Stimulated activated CD8-positive, alpha-beta memory T cell treated with anti-CD3 and anti-CD28 coated beads, Interleukin-15, amount 100 ng/mL, for 1 hour (primary cell): ENCODE results near the gene P4HA1.

ENCODE experiments used
- DNase-seq: peaks from one replicate; pipeline ENCODE4 v3.0.0-alpha.2; 2020; ENCODE audit warnings: low read depth

P4HA1 gene

DNA sequence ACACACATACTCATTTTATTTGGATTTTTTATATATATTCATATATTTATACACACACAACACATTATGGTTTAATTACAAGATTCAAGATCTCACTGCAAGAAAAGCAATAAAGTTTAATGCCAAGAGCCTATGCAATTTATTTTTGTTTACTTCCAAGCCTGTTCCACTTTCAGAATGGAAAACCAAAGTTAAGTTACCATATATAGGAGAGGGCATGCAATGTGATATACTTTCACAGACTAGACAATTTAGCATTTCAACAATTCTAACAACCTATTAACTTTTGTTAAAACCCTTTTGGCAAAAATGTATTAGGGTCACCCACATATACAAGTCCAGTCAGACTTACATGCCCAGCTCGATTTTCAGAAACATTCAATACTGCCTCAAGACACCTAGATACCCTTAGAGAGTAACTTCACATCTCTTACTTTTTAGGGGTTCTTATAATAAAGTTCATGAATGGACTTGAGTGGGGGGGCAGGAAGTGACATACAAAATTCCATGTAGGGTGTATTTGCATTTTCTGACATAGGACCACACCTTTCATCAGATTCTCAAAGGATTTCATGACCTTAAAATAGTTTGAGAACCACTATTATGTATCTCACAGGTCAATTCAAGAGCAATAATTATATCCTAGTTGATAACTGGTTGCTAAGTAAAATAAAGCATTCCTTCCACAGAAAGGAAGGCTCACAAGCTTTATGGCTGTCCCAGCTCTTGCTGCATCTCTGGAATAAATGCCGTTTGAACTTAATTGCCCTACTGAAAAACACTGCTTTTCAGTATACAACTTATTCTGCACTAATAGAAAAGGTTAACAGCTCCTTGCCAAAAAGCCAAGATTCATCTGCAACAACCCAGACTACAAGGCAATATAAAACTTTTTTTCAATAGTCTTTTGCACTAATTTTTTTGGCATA lies 2.5 kb downstream of the P4HA1 start:
- DNase-seq = no peak

DNA sequence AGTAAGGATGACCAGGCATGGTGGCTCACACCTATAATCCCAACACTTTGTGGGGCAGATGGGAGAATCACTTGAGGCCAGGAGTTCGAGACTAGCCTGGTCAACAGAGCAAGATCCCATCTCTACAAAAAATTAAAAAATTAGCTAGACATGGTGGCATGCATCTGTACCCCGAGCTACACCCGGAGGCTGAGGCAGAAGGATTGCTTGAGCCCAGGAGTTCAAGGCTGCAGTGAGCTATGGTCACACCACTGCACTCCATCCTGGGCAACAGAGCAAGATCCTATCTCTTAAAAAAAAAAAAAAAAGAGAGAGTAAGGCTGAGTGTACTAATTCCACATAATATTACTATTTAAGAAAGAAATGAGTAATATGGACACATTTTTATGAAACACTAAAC lies 3.8 kb downstream of the P4HA1 start:
- no peak for DNase-seq

DNA sequence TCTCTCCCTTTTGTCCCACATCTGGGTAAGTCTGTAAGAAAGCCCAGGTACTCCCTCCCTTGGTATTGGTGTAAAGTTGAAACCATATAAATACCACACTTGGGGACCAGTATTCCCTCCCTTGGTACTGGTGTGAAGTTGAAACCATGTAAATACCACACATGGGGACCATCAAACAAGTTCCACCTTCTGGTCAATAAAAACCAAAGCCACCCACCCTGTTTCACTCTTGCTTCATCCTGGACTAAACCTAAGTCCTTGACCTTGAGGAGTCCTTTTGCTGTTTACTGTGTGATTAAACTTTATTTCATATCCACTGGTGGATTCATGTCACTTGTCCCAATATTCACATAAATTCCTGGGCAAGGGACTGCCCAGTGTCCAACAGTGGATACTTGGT lies 8.4 kb downstream of the P4HA1 start:
- no peak for DNase-seq

DNA sequence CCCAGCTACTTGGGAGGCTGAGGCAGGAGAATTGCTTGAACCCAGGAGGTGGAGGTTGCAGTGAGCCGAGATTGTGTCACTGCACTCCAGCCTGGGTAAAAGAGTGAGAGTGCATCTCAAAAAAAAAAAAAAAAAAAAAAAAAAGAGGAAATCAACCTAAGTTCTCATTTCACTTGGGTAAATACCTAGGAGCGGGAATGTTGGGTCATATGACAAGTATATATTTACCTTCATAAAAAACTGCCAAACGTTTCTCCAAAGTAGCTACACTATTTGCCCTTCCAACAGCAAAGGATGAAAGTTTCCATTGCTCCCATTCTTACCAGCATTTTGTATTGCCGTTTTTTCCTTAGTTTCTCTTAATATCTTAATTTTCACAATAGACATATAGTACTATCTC lies 9.8 kb downstream of the P4HA1 start:
- no peak for DNase-seq

DNA sequence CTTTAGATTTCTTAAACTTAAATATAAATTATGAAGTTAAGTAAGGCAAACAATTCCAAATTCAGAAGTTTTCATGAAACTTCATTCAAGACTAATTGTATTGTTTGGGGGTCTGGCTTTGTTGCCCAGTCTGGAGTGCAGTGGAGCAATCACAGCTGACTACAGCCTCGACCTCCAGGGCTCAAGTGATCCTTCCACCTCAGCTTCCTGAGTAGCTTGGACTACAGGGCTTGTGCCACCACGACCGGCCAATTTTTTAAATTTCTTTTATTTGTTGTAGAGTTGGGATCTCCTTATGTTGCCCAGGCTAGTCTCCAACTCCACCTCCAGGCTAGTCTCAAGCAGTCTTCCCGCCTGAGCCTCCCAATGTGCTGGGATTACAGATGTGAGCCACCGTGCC lies 12.5 kb downstream of the P4HA1 start:
- DNase-seq = no peak

DNA sequence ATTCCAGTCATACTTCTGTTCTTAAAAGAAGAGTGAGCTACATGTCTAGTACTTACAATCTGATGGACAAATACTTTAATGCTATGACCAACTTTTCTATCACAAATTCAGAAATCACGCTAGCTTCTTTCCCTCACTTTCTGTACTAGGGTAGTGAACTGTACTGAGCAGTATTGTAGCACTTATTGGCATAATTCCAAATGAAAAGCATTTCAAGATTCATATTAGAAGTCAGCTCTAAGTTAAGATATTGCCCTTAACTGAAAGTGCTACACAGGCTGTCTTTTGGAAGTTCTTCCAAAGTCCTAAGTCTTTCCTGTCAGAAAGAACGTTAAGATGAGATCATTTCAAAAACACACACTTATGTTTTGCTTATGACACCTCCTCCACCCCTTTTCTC lies 13.4 kb downstream of the P4HA1 start:
- no peak for DNase-seq

DNA sequence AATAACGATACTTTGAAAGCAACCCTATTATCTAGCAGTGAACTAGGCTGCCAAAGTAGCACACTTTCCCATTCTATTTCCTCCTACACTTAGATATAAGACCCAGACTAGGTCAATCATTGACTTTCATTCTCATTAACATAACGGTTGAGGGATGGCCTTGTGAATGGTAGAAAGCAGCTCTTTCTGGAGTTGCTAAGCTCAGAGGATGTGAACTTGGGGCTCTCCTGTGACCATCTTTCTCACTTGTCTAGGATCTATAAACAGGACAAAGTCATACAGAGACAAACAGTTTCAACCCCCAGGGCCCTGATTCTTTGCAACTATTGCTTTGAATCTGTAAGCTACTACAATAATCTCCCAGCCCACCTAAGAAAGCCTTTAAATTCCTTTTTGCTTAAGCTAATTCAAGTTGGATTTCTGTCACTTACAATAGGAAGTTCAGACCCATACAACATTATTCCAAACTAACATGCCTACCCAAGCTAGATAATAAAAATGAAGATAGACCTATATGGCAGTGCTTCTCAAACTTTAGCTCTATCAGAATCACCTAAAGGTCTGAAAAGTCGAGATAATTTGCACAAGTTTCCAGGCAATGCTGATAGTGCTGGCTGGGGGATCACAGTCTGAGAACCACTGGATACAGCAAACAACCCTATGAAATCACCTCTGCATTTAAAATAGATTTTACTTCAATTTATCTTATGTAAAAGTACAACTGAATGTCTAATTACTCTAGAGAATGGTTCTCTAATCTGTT lies 16.7 kb downstream of the P4HA1 start:
- no peak for DNase-seq

DNA sequence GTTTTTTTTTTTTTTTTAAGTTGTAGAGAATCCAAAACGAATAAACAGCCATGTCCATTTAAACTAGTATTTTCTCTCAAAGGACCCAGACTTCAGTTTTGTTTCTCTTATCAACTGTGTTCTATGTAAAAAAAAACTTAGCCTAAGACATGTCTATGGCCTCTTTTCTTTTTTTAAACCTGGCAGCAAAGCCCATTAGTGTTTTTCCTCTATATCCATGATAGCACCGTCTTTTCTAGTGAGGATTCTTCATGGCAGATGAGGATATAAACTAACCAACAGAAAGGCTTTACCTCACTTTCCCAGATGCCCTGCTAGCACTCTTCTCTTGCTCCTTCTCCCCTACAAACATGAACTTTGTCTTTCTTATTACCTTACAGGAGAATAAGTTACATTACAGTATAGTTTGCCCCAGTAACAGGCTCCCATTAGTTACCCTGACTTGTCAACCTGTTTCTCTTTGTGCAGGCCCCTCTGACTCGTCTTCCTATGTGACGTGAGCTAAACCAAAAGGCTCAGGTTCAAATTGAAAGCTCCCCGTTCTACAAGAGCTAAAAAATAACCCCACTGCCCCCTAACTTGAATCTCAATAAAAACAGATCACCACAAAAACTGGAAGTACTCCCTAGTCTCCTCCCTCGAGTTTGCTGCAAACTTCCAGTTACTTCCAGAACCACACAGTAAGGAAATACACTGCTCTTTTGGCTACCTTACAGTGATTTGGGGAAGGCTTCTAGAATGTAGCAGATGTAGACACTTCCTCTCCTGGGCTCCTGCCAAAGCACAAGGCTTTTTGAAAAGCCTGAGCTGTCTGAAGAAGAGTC lies 20.1 kb downstream of the P4HA1 start:
- DNase-seq = no peak

DNA sequence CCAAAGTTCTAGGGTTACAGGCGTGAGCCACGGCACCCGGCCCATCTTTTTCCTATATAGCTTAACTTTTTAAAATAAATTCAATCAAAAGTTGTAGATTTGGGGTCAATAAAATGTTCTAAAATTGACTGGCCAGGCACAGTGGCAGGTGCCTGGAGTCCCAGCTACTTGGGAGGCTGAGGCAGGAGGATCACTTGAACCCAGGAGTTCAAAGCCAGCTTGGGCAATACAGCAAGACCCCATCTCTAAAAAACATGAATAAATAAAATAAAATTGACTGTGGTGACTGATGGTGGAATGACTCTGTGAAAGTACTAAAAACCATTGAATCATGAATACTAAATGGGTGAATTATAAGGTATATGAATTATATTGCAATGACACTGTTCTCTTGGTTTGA lies 20.8 kb downstream of the P4HA1 start:
- DNase-seq = no peak

DNA sequence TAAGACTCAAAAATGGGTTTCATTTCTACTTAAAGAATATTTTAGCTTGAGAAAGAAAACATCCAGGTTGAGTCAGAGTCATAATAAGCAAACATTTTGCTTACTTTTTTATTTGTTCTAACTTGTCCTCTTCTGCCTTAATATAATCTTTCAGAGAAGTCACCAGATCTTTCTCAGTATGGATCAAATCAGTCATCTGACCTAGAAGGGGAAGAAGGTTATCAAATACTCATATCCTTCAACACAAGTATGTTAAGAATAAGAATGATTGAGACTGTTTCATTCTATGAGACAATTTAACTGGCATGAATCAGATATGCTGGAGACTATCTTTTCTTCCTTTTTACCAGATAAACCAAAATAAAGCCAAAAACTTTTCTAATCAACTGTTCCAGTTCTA lies 23.0 kb downstream of the P4HA1 start:
- DNase-seq = no peak

DNA sequence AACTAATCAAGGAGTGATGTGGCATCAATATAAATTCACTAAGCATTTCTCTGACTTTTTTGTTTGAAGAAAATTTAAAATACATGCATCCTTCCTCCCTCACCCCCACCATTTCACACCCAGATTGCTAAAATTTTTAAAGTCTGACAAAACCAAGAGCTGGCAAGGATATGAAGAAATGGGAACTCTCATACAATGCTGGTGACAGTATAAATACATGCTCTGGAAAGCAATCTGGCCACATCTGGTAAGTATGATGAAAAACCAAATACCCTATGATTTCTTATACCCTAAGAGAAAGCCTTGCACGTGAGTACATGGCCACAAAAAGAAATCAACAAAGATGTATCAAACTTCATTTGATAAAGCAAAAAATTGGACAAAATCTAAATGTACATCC lies 31.2 kb downstream of the P4HA1 start:
- no peak for DNase-seq

DNA sequence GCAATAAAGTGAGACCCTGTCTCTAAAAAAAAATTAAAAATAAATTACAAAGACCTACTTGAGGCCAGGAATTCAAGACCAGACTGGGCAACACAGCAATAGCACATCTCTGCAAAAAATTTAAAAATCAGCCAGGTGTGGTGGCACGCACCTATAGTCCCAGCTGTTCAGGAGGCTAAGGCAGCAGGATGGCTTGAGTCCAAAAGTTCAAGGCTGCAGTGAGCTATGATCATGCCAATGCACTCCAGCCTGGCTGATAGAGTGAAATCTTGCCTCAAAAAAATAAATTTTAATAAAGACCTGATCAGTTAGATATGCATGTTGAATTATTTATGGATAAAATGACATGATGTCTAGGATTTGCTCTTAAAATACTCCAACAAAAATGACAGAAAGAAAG lies 34.9 kb downstream of the P4HA1 start:
- no peak for DNase-seq

DNA sequence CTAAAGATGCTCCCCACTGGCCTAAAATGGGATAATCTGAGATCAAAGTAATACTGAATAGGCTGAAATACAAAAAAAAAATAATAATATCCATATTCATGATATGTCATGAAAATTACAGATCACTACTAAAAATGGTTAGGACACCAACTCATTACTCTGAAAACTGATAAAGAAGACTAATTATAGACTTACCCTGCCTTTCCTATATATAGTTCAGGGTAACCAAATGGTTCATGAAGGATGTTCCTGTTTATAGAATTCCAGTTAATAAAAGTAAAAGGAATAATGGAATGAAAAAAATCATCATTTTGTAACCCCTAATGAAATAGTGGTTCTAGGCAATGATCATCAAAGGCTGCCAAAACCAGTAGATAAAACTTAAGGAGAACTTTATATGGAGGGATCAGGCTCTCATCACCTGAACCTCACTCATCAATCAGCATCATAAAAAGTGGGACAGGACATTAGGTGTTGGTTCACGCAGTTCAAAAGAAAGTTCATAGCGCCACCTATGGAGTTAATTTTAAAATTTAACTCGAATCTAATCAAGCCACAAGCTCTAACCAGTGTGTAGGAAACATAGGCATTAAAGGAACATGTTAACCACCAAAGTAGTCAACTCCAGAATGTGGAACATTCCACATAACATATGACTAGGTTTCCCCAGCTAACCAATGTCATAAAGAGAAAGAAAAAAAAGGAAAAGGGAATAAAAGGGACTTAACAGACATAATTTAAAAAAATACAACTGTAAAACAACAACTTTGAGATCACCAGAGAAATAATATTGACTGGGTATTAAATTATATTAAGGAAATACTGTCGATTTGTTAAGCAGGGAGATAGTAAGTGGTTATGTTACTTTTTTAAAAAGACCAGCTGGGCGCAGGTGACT lies 35.7 kb downstream of the P4HA1 start:
- no peak for DNase-seq

DNA sequence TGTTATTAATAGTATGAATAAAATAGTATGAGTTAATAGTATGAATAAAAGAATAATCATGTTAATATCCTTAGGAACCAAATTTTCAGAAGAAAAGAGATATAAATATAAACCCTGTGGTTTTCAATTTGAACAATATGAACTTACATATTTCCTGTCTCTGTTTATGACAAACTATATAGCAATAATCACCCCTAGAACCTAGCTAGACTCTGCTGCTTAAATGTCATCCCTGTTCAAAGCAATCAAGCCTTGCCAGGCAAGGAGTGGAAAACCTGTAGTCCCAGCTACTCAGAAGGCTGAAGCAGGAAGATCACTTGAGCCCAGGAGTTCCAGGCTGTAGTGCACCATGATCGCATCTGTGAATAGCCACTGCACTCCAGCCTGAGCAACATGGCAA lies 36.5 kb downstream of the P4HA1 start:
- no peak for DNase-seq

DNA sequence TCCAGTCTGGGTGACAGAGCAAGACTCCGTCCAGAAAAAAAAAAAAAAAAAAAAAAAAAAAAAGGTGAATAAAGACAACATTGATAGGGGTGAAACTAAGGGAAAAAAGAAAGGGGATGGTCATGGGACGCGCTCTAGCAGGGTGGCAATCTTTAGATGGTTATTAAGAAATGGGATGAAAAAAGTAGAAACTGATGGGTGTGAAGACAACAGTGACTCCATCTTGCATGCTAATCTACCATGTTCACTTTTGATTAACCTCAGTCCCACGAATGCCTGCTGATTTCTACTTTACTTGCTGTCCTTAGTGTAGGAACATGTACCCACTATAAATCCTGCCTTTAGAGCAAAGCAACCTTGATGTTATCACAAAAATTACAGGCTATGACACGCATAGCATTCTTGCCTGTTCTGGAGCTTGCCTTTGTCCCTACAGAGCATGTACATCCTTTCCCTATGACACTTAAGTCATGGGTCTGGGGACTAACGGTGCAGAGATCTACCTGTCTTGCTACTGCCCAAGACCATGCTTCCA lies 38.5 kb downstream of the P4HA1 start:
- DNase-seq = no peak

DNA sequence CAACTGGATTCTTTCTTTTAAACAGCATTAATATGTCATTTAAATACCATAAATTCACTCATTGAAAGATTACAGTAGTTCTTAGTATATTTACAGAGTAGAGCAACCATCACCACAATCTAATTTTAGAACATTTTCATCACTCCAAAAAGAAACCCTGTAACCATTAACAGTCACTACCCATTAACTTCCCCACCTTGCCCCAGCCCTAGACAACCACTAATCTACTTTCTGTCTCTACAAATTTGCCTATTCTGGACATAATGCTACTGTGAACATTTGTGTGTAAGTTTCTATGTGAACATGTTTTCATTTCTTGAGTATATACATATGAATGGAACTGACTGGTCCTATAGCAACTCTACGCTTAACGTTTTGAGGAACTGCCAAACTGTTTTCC lies 42.4 kb downstream of the P4HA1 start:
- DNase-seq = no peak

DNA sequence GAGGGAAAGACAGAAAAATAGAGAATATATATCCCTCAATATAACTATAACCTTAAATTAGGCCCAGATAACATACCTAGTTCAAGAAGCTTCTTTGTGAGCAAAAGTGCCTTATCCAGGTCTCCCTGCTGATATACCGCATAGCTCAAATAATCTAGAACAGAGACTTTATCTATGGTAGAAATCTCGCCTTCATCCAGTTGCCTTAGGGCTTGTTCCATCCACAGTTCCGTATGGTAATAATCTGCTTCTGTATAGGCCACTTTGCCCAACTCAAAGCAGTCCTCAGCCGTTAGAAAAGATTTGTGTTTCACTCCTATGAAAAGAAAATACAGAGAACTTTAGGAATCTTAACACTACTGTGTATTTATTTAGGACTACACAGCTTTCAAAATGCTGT lies 43.4 kb downstream of the P4HA1 start:
- no peak for DNase-seq

DNA sequence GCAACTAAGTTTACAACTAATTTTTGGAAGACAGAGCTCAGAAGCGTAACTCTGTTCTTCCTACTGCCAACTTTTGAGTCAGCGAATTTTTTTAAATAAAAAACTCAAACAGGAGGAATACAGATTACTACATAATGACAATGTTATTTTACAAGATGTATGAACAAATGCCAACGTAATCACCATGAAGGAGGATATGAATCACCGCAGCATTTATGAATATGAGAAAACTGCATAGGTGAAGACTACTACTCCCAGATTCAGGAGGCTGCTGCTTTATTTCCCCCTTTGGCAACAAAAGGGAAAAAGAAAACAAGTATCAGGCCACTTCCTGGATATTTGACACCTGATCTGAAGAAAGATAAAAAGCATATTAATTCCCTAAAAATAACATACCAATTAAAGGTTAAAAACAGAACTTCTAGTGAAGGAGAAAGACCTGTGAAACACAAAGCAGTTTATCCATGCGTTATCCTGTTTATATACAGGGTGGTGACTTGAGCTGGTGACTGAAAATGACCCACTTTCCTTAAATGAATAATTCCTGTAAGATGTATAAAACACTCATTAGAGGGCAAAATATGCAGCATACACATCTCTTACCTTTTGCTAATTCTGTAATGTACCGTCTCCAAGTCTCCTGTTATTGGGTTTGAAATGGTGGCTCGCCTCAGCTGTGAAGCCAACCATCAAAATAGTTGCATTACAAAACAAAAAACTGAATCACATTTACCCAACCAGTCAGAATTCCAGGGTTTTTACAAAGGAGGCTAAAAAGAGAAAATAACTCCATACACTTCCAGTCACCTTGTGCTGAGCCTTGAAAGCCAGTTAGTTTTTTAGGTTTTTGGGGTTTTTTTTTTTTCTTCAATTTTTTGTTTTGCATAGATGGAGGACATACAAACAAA lies 52.0 kb downstream of the P4HA1 start:
- DNase-seq = no peak

DNA sequence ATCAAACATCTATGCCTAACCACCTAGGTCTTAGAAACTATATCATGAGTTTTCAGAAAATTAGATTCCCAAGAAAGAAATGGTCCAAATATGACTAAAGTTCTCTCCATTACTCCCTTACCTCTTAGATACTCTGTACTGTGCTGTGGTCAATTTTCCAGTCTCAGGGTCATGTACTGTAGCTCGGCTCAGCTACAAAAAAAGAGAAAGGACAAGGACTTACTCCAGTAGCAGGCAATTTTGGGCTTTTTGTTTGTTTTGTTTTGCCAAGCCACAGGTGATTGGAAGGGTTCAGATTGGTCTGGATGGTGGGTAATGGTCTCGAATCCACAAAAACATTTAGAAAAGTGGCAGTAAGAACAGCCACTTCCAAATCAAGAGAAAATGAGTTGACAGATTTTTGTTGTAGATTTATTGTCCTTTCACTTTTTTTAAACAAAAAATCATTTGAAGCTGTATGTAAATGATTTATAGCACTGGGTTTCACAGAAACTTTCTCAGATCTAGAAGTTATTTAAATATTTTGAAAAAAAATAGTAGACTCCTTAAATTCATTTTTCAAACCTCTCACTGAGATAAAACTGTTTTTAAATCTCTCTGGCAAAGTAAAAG lies 52.8 kb downstream of the P4HA1 start:
- DNase-seq = no peak

DNA sequence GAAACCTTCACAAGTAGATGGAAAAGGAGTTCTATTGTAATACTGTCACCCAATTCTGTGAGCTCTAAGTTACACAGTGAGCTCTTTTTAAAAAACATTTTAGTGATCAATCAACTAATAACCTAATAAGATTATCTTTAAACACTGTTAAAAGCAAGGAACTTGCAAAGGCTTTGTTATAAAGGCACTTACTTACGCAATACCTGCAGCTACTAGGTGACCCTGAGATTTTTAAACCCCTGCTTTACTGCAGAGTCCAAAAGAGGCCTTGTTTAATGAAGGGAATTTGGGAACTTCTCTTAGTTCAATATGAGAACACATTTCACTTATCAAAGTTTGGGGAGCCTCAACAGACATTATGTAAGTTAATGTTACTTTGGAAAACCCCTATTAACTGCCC lies 53.3 kb downstream of the P4HA1 start:
- no peak for DNase-seq
